Daoy (cell line): ENCODE data around the gene TBCK. TPM values are rescaled to one million over a fixed set of nuclear protein-coding genes. Genes with fewer than 3 reads are reported as not detected.
"Not testable (repeated sequence)": the region's sequence is repeated elsewhere in the genome, so short reads cannot be mapped to it uniquely, and the experiment has no call there.

Experiments used
- DNase-seq: peaks from one replicate; pipeline ENCODE4 v3.0.0-alpha.2; 2015; ENCODE audit warnings: low read depth
- total RNA-seq: library from RNA; depleted of rRNA; stranded (reverse); fragments of >200 nt; shearing (Covaris generic); gene quantifications from 2 replicates; pipeline ENCODE4 v1.2.3, GENCODE V29; 2014

The TBCK gene
- total RNA-seq, 1 experiment from 2014 or later: 7.3 TPM

DNA sequence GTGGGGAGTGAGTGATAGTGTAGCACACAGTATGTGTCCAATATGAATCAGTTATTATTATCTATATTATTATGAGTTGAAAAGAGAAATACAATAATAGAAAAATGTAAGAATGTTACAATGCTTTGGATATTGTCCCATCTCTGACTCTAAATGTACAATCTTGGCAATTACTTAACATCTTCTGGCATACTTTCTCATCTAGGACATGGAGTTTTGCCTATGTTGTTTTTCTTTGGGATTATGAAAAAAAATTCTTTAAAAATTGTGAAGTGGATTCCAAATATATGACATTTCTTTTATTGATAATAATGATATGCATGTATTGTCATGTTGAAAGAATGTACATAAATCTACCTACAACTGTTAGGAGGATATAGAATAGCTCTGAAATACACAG lies 84.1 kb downstream of the TBCK start:
- DNase-seq: no peak

DNA sequence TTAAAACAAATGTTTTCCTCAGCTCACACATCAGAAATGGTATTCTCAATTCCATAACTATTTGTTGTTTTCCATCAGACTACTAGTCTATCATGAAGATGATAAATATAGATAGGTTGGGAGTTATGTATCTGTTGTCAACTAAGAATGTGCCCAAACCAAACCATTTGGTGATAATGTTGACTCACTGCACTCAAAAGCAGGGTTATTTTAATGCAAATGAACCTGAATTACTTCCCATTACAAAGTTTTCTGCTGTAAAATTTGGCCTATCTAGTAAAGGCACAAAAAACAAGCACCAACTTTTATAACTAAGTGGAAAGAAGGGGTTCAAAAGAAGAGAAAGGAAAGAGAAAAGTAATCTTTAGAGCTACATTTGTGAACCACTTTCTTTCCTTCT lies 93.5 kb downstream of the TBCK start:
- DNase-seq: no peak

DNA sequence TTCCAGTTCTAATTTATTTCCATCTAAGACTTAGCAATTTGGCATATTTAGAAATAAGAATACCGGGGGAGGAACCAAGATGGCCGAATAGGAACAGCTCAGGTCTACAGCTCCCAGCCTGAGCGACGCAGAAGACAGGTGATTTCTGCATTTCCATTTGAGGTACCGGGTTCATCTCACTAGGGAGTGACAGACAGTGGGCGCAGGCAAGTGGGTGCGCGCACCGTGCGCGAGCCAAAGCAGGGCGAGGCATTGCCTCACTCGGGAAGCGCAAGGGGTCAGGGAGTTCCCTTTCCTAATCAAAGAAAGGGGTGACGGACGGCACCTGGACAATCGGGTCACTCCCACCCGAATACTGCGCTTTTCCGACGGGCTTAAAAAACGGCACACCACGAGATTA lies 102.7 kb downstream of the TBCK start:
- DNase-seq: not testable (repeated sequence)

DNA sequence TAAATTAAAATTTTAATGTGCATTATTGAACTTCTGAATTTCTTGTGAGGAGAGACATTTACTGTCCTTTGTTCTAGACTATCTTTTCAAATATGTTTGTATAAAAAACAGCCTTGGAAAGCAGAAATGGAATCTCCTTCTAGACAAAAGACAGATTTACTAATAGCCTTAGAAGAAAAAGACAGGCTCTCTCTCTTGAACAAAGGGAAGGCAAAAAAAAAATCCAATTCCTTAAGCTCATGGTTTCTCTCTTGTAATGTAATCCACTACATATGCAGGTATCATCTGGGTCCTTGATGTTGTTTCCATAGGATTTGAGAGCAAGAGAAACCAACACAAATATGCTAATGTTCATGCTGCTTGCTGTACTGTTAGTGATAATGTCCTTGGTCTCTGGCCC lies 106.0 kb downstream of the TBCK start:
- no peak for DNase-seq

DNA sequence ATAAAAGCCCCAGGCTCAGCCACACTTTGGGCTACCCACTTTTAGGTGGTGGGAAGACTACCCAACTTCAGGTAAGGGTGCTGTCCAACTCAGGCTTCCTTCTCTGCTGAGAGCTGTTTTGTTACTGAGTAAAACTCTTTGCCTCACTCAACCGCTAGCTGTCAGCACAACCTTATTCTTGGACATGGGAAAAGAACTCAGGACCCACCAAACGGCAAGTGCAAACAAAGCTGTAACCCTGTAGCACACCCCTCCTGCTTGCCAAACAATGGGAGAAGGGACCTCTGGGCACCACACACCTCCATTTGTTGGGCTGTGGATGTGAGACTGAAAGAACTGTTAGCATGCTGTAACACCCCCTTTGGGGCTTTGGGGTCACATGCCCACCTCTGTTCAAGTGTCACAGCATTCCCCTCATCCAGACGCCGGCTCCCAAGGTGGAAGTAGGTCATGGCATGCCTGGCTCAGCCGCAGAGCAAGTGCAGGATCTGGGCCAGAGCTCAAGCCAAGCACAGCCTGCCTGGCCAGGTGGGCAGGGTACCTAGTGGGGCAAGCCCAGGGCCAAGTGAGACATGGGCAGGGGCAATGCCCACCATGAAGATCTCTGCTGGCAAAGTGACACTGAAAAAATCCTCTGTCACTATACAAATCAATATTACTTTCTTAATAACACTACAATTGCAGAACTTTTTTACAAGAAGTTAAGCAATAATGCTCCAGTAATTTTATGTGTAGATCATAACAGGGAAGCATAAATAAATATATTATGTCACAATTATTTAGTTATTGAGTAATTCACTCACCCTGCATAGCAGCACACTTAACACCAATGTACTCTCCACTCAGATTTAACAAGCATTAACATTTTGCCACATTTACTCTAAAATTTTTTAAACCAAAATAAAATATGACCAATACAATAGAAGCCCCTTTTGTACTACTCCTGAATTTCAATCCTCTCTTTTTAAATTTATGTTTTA lies 107.2 kb downstream of the TBCK start:
- DNase-seq: no peak

DNA sequence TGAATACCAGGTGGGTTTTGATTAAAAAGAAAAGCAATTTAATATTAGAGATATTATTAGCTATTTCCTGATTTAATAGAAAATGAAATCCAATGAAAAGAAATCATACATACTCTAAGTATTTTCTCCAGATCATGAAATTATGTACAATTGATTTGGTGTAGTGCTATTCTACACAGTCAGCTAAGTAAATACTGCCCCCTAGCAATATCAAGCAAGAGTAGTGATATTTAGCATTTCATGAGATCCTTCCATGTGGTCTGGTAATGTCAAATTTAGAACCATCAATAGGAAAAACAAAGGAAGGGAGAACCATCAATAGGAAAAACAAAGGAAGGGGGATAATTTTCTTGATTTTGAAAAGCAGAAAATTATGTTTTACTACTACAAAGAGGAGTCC lies 114.6 kb downstream of the TBCK start:
- DNase-seq: no peak

DNA sequence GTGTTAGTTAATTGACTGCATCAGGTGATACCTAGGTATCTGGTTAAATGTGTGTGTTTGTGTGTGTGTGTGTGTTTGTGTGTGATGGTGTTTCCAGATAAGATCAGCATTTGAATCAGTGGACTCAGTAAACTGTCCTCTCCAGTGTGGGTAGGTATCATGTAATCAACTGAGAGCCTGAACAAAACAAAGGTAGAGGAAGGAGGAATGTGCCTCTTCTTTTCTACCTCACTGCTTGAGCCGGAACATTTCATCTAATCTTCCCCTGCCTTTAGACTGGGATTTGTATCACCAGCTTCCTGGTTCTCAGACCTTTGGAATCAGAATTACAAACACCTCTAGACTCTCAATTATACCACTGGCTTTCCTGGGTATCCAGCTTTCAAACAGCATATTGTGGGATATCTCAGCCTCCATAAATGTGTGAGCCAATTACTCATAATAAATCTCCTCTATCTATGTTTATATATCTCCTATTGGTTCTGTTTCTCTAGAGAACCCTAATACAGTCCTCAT lies 120.5 kb downstream of the TBCK start:
- no peak for DNase-seq

DNA sequence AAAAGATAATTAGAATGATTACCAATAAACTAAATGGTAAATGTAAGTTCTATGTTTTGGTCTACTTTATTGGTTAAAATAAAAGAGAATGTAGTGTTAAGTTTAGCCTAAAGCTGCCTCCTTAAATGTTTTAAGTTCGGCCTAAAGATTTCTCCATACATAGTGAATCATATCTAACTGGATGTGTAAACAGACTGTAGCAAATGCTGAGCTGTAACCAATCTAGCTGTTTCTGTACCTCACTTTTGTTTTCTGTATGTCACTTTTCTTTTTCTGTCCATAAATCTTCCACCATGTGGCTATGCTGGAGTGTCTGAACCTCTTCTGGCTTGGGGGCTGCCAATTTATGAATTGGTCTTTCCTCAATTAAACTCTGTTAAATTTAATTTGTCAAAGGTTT lies 121.2 kb downstream of the TBCK start:
- DNase-seq: no peak

DNA sequence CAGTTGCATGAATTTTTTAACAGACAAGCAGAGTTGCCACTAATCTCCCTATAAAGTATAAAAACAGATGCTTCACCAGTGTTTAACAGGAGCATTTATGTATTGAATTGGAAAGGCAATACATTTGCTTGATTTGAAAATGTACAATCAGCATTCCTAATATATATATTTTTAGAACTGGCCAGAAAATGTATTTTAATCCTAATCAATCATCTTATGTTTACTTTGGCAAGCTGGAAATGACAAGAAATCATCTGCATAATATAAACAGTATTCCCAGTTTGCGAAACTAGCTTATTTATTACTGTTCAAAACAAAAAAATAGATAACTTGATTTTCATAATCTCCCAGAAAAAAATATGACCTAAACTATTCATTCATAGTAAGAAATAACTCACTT lies 123.9 kb downstream of the TBCK start:
- DNase-seq: no peak

DNA sequence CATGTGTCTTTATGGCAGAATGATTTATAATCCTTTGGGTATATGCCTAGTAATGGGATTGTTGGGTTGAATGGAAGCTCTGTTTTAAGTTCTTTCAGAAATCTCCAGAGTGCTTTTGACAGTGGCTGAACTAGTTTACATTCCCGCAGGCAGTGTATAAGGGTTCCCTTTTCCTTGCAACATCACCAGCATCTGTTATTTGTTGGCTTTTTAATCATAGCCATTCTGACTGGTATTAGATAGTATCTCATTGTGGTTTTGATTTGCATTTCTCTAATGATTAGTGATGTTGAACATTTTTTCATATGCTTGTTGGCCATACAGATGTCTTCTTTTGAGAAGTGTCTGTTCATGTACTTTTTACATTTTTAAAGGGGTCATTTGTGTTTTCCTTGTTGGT lies 129.8 kb downstream of the TBCK start:
- DNase-seq: no peak

DNA sequence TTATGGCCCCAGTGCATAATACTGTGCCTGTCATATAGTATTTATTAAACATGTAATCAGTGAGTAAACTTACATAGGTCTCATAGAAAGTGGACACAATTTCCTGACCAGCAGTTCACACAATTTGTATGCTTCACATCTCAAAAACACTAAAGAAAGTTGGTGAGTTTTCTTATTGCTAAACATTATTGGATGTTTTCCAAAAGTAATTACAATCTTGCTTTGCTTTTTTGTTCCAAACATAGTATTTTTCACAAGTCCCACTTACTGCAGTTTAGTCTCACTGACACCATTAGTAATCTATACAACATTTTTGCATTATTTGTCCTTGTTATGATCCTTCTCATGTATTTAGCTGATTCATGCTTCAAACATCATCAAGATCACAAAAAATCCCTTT lies 132.5 kb downstream of the TBCK start:
- no peak for DNase-seq

DNA sequence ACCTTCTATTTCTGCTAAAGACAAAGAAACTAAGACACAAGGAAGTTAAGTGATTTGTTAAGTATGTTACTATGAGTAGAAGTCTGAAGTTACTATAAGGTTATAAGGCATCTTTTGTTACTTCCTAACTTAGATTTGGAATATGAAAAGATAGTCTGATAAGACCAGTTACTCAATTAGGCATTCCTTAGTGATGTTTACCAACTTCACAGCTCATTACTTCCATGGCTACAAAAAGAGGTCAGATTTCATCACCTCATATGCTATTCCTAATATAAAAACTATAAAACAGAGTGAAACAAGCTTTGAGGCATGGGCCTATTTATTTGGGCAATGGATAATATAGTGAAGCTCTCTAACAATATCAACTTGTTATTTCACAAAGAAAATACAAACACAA lies 143.1 kb downstream of the TBCK start:
- DNase-seq: no peak

DNA sequence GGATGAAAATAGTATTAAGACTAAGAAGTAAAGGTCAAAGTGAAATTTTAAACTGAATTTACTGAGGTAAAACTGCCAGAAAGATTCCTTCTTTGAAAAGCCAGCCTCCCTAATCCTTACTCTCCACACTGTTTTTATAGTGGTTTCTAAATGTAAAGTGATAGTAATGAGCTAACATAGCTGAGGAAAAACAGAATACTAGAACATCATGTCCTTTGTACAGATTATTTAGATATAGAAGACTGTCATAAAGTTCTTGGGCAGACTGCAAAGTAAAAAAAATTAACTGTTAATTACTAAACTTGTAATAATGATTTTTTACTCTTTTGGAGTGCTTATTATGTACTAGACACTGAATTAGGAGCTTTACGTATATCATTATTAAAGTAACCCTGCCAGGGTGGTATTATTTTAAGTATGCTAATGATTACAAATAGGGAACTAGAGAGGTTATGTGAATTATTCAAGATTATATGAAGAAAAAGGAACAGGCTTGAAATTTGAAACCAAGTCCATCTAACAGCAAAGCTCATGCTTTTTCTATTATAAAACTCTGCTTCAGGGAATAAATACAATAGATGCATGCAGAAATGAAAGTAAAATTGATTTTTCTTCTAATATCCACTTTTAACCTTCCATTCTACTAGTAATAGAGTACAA lies 150.5 kb downstream of the TBCK start:
- DNase-seq: no peak

DNA sequence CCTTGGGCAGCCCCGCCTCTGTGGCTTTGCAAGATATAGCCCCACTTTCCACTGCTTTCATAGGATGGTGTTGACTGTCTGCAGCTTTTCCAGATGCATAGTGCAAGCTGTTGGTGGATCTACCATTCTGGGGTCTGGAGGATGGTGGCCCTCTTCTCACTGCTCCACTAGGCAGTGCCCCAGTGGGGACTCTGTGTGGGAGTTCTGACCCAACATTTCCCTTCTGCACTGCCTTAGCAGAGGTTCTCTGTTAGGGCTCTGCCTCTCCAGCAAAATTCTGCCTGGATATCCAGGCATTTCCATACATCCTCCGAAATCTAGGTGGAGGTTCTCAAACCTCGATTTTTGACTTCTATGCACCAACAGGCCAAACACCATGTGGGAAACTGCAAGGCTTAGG lies 153.7 kb downstream of the TBCK start:
- DNase-seq: no peak

DNA sequence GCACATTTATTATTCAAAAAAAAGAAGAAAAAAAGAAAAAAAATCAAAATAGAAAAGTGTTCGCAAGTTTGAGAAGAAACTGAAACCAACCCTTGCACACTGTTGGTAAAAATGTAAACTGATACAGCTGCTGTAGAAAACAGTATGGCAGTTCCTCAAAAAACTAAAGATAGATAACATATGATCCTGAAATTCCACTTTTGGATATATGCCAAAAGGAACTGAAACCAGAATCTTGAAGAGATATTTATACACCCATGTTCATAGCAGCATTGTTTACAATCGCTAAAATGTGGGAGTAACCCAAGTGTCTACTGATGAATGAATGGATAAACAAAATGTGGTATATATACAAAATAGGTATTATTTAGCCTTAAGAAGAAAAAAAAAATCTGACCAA lies 155.4 kb downstream of the TBCK start:
- DNase-seq: no peak

DNA sequence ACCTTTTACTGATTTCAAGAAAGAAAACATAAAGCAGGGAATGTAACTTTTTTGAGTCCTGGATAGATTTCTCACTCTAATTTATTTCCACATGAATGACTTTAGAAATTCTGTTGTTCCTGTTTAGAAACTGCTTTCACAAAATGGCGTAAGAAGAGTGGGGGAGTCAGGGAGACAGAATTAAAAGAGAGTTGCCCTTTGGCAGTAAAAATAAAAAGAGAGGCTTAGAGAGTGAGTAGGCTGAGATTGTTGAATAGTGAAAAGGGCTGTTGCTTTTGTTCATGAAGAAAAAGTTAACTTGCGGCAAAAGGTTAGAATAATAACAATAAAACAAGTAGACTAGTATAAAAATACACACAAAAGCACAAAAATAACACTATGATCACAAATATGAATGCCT lies 166.1 kb downstream of the TBCK start:
- no peak for DNase-seq

DNA sequence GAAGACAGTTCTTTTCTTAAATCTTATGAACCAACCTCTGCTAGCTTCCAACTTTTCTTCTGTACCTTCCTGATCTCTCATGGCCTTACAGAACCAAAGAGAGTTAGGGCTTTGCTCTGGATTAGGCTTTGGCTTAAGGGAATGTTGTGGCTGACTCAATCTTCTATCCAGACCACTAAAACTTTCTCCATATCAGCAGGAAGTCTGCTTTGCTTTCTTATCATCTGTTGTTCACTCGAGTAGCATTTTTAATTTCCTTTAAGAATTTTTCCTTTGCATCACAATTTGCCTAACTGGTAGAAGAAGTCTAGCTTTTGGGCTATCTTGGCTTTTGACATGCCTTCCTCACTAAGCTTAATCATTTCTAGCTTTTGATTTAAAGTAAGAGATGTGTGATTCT lies 167.0 kb downstream of the TBCK start:
- no peak for DNase-seq

DNA sequence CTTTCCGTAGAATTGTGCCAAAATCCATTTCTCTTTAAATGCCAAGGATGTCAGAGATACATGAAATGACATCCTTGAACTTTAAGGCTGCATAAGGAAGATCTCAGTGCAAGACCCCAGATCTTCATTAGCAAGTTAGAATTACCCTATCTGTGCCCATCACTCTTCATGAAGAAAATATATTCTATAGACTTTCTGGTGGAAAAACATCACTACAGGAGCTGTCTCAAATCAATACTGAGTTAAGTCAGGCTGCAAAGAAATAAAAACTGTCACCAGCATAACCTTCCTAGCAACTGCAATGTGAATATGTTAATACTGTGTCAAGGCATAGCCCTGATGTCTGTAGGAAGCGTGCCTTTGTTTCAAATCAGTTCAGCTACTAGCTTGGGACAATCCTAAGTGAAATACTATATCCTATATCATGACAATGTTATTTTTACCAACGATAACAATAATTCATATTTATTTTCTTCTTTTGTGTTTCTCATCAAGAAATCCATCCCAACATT lies 173.3 kb downstream of the TBCK start:
- no peak for DNase-seq

DNA sequence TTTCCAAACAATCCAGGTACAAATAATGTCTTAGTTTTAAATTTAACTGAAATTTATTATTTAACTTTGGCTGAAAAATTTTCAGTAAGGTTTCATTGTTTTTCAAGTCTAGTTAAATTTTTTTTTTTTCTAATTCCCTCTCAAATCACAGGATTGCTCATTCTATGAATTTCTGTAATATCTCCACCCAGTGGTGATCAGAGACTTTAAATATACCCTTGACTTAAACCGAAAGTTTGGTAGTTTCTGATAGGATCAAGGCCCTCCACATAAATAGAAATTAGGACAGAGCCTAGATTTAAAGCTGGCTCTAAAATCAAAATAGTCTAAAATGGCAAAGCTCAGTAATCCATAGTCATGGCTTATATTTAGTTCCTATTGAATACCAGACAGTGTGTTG lies 175.4 kb downstream of the TBCK start:
- no peak for DNase-seq

DNA sequence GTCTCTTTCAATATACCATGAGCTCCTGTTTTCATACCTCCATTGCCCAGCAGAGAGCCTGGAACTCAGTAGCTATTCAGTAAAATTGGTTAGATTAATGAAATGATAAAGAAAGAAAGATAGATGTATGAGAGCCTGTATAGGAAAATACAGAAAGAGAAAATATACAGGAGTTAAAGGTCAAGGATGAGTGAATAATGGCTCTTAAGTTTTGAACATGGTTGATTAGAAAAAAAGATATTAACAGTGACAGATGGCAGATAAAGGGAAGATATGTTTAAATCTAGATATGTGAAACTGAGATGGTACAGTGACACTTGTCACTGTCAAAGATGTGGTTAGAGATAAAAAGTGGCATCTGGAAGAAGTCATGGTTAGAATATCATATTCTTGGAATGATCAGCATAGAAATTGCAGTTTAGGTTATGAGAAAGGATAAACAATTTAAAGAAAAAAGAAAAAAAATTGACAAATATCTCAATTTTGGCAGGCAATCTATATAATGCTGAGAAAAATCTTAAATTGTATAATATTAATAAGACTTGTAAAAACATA lies 179.2 kb downstream of the TBCK start:
- no peak for DNase-seq

DNA sequence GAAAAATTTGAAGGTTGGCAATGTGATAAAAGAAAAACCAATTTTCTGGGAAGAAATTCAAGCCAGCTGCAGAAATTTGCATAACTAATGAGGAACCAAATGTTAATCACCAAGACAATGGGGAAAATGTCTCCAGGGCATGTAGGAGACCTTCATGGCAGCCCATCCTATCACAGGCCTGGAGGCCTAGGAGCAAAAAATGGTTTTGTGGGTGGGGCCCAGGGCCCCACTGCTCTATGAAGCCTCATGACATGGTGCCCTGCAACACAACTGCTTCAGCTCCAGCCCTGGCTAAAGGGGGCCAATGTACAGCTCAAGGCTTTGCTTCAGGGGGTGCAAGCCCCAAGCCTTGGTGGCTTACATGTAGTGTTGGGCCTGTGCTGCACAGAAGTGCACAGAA lies 184.0 kb downstream of the TBCK start:
- no peak for DNase-seq

DNA sequence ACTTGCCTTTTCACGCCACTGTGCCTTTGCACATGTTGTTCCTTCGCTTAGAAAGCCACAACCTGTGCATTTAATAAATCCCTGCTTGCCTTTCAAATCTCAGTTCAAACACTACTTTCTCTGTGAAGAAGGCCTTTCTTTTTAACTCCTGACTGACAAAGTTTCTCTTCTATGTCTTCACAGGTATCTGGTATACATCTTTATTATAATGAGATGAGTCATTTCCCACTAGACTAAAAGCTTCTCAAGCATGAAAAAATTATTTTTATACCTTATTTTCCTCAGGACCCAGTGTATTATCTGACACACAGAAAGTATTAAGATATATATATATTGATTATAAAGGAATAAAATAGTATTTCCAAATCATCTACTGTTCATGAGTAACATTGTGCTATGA lies 189.9 kb downstream of the TBCK start:
- DNase-seq: no peak
